ENCODE data around the gene SAE1.

The SAE1 gene

DNA sequence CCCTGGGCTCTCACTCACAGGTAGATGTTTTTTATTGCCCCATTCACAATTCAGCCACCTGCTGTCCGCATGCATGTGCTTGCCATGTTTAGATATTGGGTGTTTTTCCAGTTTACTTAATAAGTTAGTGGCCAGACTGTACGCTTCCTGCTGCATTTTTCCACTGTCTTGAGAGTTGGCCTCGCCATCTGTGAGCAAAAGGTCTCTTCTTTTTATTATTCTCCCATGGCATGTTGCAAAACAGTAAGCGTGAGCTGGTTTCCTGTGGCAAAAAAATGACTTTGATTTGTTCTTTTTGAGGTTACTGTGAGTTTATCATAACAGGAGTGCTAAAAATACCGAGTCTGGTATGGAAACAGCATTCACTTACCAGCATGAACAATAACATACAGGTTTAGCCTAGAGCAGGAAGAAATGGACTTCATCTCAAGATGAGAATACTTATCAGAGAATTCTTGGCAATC lies 46.0 kb downstream of the SAE1 start:
- POLR2A ChIA-PET = interaction anchor here (0.6 to 1.0 kb wide), 2 partner anchors 24 to 150 kb away, joined by 3 to 5 read pairs; no protein-coding TSS in a partner anchor
- DNase-seq (ENCODE audit: extremely low spot score) = no peak
- CTCF ChIA-PET = interaction anchor here (1.0 to 6.8 kb wide), 8 partner anchors 10 to 164 kb away, joined by 3 to 40 read pairs (median 6); no protein-coding TSS in a partner anchor
- TF ChIP-seq, protein P1, sequence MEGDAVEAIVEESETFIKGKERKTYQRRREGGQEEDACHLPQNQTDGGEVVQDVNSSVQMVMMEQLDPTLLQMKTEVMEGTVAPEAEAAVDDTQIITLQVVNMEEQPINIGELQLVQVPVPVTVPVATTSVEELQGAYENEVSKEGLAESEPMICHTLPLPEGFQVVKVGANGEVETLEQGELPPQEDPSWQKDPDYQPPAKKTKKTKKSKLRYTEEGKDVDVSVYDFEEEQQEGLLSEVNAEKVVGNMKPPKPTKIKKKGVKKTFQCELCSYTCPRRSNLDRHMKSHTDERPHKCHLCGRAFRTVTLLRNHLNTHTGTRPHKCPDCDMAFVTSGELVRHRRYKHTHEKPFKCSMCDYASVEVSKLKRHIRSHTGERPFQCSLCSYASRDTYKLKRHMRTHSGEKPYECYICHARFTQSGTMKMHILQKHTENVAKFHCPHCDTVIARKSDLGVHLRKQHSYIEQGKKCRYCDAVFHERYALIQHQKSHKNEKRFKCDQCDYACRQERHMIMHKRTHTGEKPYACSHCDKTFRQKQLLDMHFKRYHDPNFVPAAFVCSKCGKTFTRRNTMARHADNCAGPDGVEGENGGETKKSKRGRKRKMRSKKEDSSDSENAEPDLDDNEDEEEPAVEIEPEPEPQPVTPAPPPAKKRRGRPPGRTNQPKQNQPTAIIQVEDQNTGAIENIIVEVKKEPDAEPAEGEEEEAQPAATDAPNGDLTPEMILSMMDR (IDR thresholded peaks at IDR 0.05; ENCODE audit: control extremely low read depth, extremely low read depth, low read depth, missing control alignments) = no peak

DNA sequence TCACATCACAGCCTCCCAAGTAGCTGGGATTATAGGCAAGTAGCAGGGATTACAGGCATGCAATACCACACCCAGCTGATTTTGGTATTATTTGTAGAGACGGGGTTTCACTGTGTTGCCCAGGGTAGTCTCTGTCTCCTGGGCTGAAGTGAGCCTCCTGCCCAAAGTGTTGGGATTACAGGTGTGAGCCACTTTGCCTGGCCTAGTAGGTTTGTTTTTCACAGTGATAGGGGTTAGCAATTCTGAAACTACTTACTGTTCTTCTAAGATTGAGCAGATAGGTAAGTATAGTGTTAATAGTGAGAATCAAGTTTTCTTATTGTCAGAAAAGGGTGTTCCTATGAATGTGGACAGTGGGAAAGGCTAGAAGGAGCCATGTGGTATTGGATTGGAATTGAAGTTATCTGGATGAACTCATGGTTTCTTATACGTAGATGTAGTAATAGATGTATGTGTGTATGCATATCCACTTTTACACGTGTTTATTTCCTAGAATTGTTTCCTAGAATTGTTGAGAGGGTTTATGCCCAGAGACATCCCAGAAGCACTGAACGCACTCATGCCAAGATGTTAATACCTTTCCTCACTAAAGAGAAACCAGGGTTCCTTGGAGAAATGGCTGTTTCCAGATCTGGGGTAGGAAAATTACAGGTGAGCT lies 49.1 kb downstream of the SAE1 start:
- CTCF ChIA-PET = interaction anchor here (1.5 to 6.8 kb wide), 6 partner anchors 9 to 167 kb away, joined by 4 to 40 read pairs (median 8); no protein-coding TSS in a partner anchor
- no peak for DNase-seq (ENCODE audit: extremely low spot score)
- POLR2A ChIA-PET = interaction anchor here (0.9 kb wide), 1 partner anchor 46 kb away, joined by 3 read pairs; no protein-coding TSS in a partner anchor
- TF ChIP-seq, protein P1 (IDR thresholded peaks at IDR 0.05; ENCODE audit: control extremely low read depth, extremely low read depth, low read depth, missing control alignments) = no peak

DNA sequence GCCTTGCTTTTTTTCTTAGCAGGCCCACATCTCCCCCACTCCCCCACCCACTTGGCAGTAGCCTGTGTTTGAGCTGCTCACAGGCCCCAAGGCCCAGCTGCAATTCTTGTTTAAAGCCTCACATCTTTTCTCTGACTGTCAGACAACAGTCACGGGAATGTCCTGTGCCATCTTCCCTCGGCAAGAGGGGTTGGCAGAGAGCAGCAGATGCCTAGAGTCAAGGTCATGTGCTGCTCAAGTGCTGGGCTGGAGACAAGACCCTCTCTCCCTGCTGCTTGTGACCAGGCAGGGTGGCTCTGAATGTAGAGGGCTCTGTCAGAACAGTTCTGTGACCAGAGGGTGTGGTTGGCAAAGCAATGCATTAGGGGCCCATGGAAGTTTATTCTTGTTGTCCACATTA lies 53.0 kb downstream of the SAE1 start:
- ChIA-PET POLR2A (no interaction called here), CTCF (interaction anchor here (0.9 to 1.8 kb wide), 3 partner anchors 13 to 60 kb away, joined by 3 to 8 read pairs (median 4); no protein-coding TSS in a partner anchor)
- TF ChIP-seq, protein P1 (IDR thresholded peaks at IDR 0.05; ENCODE audit: control extremely low read depth, extremely low read depth, low read depth, missing control alignments) = no peak
- DNase-seq (ENCODE audit: extremely low spot score) = no peak

DNA sequence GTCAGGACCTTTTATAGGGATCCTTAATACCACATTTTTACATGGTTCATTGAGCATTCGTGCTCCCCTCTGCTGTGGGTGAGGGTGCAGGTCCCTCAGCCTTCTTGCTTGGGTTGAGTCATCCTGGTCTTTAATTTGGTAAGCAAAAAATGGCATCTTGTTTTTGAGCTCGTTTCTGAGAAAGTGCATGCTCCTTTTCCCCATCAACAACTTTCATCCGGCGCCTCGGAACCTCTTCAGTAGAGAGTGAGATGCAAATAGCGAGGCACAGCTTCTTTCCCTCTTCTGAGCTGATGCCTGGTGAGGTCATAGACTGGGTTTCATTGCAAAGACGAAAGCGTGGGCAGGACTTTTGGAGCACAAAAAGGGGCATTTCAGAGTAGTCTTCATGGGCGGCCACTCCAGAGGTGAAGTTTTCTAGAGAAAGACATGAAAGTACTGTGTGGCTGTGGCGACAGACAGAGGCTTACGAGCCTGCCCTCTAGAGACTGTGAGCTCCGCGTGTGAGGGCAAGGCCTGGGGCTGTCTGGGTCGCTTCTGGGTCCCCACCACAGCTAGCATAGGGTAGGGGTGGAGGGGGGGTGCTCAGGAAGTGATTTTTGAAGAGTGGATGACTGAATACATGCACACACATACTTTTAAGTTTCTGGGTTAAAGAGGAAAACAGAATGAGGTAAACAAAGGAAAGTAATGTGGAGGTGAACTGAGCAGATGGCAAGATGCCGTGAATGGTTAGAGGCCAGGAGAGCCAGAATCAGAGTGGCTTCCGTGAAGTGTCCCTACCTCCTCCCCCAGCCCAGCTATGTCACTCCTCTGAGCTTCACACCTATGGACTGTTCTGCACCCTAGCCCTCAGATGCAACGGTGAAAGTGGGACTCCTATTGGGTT lies 56.1 kb downstream of the SAE1 start:
- TF ChIP-seq, protein P1 (IDR thresholded peaks at IDR 0.05; ENCODE audit: control extremely low read depth, extremely low read depth, low read depth, missing control alignments) = no peak
- DNase-seq (ENCODE audit: extremely low spot score) = peak; percentile 87
- POLR2A ChIA-PET = interaction anchor here (0.7 to 2.5 kb wide), 5 partner anchors 40 to 88 kb away, joined by 3 to 22 read pairs (median 5); partner anchors contain the start of genes CCDC9, INAFM1 and ZC3H4
- CTCF ChIA-PET = interaction anchor here (0.8 to 9.5 kb wide), 20 partner anchors 9 to 174 kb away, joined by 3 to 83 read pairs (median 6); partner anchors contain the start of gene SAE1

DNA sequence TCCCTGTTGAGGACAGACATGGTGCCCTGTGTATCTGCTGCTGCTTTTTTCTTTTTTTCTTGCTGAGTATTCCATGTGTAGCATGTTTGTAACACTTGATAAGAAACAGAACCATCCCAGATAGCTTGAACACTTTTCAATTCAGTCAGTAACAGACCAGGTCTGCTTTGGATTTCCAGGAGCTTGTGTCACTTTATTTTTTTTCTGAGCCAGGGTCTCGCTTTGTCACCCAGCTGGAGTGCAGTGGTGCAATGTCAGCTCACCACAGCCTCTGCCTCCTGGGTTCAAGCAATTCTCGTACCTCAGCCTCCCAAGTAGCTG lies 56.7 kb downstream of the SAE1 start:
- ChIA-PET POLR2A (interaction anchor here (1.8 to 2.5 kb wide), 2 partner anchors 39 to 57 kb away, joined by 5 to 22 read pairs; no protein-coding TSS in a partner anchor), CTCF (interaction anchor here (1.1 to 9.5 kb wide), 12 partner anchors 9 to 151 kb away, joined by 3 to 83 read pairs (median 12); no protein-coding TSS in a partner anchor)
- DNase-seq (ENCODE audit: extremely low spot score) = no peak
- TF ChIP-seq, protein P1 (IDR thresholded peaks at IDR 0.05; ENCODE audit: control extremely low read depth, extremely low read depth, low read depth, missing control alignments) = no peak

DNA sequence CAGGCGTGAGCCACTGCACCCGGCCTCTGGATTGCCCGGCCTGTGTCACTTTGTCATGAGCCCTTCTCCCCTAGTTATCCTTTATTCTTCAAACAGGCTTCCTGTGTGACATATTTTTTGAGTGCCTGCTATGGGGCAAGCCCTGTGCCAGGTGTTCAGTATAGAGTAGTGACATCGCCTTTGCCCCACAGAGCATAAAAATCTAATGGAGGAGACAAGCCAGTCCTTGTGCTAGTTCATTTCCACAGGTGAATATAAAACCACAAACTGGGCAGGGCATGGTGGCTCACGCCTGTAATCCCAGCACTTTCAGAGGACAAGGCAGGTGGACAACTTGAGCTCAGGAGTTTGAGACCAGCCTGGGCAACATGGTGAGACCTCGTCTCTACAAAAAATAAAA lies 57.2 kb downstream of the SAE1 start:
- TF ChIP-seq, protein P1 (IDR thresholded peaks at IDR 0.05; ENCODE audit: control extremely low read depth, extremely low read depth, low read depth, missing control alignments) = no peak
- CTCF ChIA-PET = interaction anchor here (0.9 to 9.5 kb wide), 11 partner anchors 9 to 59 kb away, joined by 3 to 83 read pairs (median 13); no protein-coding TSS in a partner anchor
- POLR2A ChIA-PET = interaction anchor here (2.5 kb wide), 1 partner anchor 39 kb away, joined by 22 read pairs; no protein-coding TSS in a partner anchor
- DNase-seq (ENCODE audit: extremely low spot score) = no peak
